ENCODE measurements around the gene MYH7B.

MYH7B gene

DNA sequence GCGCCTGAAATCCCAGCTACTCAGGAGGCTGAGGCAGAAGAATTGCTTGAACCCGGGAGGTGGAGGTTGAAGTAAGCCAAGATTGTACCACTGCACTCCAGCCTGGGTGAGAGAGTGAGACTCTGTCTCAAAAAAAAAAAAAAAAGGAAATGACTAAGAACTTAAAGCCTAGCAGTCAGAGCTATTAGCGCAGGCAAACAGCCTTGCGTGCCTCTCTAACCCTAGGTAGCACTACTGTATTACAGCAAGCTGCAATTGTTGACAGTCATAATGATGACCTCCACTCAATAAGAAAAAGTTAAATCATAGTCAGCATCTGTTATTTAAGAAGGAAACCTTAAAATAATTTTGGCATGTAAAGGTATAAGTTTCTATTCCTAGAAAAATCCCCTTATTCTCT, 14.4 kb upstream of the MYH7B start:
- no peak for DNase-seq
- TF ChIP-seq, protein P1, sequence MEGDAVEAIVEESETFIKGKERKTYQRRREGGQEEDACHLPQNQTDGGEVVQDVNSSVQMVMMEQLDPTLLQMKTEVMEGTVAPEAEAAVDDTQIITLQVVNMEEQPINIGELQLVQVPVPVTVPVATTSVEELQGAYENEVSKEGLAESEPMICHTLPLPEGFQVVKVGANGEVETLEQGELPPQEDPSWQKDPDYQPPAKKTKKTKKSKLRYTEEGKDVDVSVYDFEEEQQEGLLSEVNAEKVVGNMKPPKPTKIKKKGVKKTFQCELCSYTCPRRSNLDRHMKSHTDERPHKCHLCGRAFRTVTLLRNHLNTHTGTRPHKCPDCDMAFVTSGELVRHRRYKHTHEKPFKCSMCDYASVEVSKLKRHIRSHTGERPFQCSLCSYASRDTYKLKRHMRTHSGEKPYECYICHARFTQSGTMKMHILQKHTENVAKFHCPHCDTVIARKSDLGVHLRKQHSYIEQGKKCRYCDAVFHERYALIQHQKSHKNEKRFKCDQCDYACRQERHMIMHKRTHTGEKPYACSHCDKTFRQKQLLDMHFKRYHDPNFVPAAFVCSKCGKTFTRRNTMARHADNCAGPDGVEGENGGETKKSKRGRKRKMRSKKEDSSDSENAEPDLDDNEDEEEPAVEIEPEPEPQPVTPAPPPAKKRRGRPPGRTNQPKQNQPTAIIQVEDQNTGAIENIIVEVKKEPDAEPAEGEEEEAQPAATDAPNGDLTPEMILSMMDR (IDR thresholded peaks at IDR 0.05; ENCODE audit: low read depth, low read length), result no peak
- peaks cover 18% of the 10 kb centered on the region for H3K36me3 ChIP-seq
- no peaks in the 10 kb centered on the region for H3K9me3 ChIP-seq
- no peak overlapping the region for H3K4me3 ChIP-seq (ENCODE audit: low read depth, low read length)
- H3K4me1 ChIP-seq, result no peaks in the 10 kb centered on the region
- H3K27me3 ChIP-seq, result no peaks in the 10 kb centered on the region

DNA sequence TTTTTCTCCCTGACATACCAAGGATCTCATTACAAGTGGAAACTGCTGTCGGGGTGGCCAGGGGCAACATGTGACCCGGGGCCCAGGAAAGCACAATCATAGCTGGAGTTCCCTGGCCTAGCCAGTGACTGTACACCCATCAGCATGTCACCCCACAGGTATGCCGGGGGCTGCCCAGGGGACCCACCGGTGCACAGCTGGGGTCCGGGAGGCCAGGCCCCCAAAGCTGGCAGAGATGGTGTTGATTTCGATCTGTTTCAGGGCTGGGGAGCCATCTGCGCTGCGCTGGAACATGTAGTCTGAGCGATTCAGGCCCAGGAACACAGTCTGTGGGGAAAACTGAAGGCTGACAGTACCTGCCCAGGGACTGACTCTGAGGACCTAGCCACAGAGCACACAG, 13.4 kb upstream of the MYH7B start:
- no peak for DNase-seq
- H3K36me3 ChIP-seq, result peaks cover 18% of the 10 kb centered on the region

DNA sequence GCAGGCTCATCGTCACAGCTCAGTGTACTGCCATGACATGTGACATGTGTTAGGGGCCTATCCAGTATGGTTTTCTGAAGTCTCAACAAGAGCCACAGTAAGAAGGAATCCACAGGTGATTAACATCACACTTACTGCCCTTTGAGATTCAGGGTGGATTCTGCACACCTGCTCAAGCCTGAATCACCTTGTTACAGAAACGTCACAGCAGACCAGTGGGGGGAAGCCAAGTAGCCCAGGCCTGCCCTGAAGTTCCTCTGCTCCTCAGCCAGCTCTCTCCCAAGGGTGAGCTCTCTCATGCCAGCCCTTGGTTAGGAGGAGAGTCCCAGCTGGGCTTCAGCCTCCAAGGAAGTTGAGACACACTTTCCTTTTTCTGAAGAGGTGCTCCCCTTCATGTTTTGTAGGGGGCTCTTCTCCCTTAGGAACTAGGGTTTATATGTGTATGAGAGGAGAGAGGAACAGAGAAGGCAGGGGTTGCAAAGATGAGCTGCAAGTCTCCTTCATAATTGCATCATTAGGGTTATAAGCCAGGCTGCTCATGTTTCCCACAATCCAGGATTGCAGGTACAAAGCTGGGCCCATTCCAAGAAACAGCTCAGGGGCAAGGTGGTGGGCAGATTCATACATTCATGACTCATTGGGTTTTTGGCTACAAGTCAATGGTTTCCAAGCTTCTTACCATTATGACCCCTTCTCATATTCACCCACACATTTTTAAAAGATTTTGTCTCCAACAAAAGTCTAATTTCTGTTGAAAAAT, 11.7 kb upstream of the MYH7B start:
- no peaks in the 10 kb centered on the region for H3K4me1 ChIP-seq
- no peak overlapping the region for H3K4me3 ChIP-seq (ENCODE audit: low read depth, low read length)
- no peak for DNase-seq
- peaks cover 13% of the 10 kb centered on the region for H3K36me3 ChIP-seq
- no peaks in the 10 kb centered on the region for H3K27me3 ChIP-seq
- H3K9me3 ChIP-seq, result no peaks in the 10 kb centered on the region
- TF ChIP-seq, protein P1 (IDR thresholded peaks at IDR 0.05; ENCODE audit: low read depth, low read length), result no peak

More for the DNA sequence above, 13.4 kb upstream of the MYH7B start:
- TF ChIP-seq, protein P1 (IDR thresholded peaks at IDR 0.05; ENCODE audit: low read depth, low read length), result no peak
- Histone ChIP-seq H3K9me3 (no peaks in the 10 kb centered on the region), H3K4me1 (no peaks in the 10 kb centered on the region), H3K4me3 (ENCODE audit: low read depth, low read length) (no peak overlapping the region), H3K27me3 (no peaks in the 10 kb centered on the region)

DNA sequence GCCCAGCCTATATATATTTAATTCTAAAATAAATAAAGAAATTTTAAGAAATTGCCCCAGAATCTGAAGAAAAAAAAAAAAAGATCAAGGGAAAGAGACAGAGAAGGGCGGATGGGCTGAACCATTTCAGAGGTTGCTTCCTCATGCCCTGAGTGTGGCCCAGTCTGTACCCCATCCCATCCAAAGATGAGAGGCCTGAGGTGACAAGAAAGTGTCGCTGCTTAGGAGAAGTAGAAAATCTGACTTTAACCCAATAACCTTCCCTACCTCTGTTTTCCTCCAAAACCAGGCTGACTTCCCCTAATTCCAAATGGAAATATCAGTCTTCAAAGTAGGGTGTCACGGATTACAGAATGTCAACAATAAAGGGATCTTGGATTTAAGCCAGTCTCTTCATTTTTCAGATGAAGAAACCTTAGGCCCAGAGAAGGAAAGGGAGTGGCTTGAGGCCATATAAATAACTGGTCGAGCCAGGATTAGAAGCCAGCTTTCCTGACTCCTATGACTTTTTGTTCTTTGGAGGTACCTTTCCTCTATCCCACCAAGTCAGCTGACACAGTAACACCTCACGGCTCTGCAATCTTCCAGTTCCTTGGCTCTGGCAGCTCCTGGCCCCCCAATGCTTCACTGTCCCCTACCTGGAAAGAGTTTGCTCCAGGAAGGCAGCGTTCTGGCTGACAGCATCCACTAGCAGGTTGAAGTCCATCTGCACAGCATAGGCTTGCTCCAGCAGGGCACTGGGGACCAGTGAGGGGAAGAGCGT, 10.2 kb upstream of the MYH7B start:
- no peak overlapping the region for H3K4me3 ChIP-seq (ENCODE audit: low read depth, low read length)
- no peaks in the 10 kb centered on the region for H3K9me3 ChIP-seq
- TF ChIP-seq, protein P1 (IDR thresholded peaks at IDR 0.05; ENCODE audit: low read depth, low read length), result no peak
- H3K27me3 ChIP-seq, result no peaks in the 10 kb centered on the region
- DNase-seq, result no peak
- no peaks in the 10 kb centered on the region for H3K4me1 ChIP-seq
- peaks cover 11% of the 10 kb centered on the region for H3K36me3 ChIP-seq

DNA sequence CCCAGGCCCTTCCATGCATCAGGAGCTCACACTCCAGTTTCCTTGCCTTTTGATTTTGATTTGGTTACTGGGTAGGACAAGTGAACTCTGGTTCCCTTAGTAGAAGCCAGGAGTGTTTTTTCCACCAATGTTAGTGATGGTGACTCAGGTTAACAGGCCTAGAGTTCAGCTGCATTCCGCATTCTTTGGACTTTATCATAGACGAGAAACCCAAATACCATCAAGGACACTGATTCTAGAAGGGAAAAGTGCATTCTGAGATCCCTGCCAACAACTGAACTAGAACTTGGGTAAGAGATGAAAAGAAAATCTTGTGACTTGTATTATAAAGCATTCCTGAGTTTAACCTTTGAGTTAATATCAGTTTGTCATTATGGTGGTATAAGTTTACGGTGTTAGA, 9.0 kb upstream of the MYH7B start:
- Histone ChIP-seq H3K4me3 (ENCODE audit: low read depth, low read length) (no peak overlapping the region), H3K36me3 (peaks cover 11% of the 10 kb centered on the region), H3K4me1 (no peaks in the 10 kb centered on the region), H3K9me3 (no peaks in the 10 kb centered on the region), H3K27me3 (no peaks in the 10 kb centered on the region)
- TF ChIP-seq, protein P1 (IDR thresholded peaks at IDR 0.05; ENCODE audit: low read depth, low read length), result no peak
- no peak for DNase-seq

DNA sequence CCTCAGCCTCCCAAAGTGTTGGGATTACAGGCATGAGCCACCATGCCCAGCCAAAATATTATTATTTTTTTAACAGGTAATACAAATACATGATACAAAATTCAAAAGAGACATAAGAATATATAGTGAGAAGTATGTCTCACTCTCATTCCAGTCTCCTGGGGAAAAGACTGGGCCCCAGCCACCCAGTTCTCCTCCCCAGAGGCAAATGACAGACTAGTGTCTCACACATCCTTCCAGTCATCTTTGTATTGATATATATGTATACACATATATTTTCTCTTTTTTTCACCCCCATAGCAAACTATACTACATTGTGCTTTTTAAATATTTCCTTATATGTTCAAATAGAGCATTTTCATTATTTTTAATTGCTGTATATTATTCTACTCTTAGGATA, 8.3 kb upstream of the MYH7B start:
- H3K36me3 ChIP-seq, result peaks cover 11% of the 10 kb centered on the region
- TF ChIP-seq, protein P1 (IDR thresholded peaks at IDR 0.05; ENCODE audit: low read depth, low read length), result no peak
- no peak for DNase-seq
- H3K4me1 ChIP-seq, result no peaks in the 10 kb centered on the region
- H3K4me3 ChIP-seq (ENCODE audit: low read depth, low read length), result no peak overlapping the region
- no peaks in the 10 kb centered on the region for H3K27me3 ChIP-seq
- H3K9me3 ChIP-seq, result no peaks in the 10 kb centered on the region
